Mucosa of descending colon (tissue), 3 donors: ENCODE measurements around the gene ARHGEF9. TPM values are rescaled to one million over a fixed set of nuclear protein-coding genes. Genes with fewer than 3 reads are reported as not detected.

Source experiments
- ATAC-seq: fragments of 200-7000 bp; cut with Tn5 transposase; one replicate; pipeline ENCODE4 v1.9.1; 2020; ENCODE audit warnings: mild to moderate bottlenecking, moderate library complexity
- DNase-seq, 3 donors: peaks; one replicate each; pipeline ENCODE4 v3.0.0-alpha.2; 2020
- H3K36me3 ChIP-seq: fragments of 200-600 bp; one replicate; pipeline ENCODE4 v1.8.0; 2021; ENCODE audit warnings: low read depth, mild to moderate bottlenecking
- H3K4me1 ChIP-seq: fragments of 200-600 bp; one replicate; pipeline ENCODE4 v1.8.0; 2021; ENCODE audit warnings: low read depth, mild to moderate bottlenecking
- H3K4me3 ChIP-seq: fragments of 200-600 bp; one replicate; pipeline ENCODE4 v1.8.0; 2021; ENCODE audit warnings: mild to moderate bottlenecking
- H3K9me3 ChIP-seq: fragments of 200-600 bp; one replicate; pipeline ENCODE4 v1.8.0; 2021; ENCODE audit warnings: mild to moderate bottlenecking
- CTCF ChIP-seq: fragments of 200-600 bp; IDR thresholded peaks from one replicate; pipeline ENCODE4 v1.8.0; 2022; ENCODE audit warnings: antibody characterized with exemption, mild to moderate bottlenecking
- intact Hi-C, 2 donors: fragments of 100-400 bp; cut with DNase I in 1 of 2; cut with micrococcal nuclease in 1 of 2; formaldehyde crosslinking; loops; one replicate each; pipeline versions ENCODE4 v1.11.0 to v1.11.1; 2022; cut with DNase I, micrococcal nuclease
- microRNA-seq: library from miRNA; unstranded; fragments of <30 nt; microRNA quantifications from one replicate; pipeline ENCODE4, GENCODE V29; 2019
- total RNA-seq, 3 donors: library from RNA; stranded (reverse); fragmentation: NEBNext Ultra II Directional in 2 of 3; extraction: Animal tissue kit (Norgen Biotek cat#: 25700) in 2 of 3; gene quantifications; one replicate each; pipeline versions ENCODE4 v1.2.1 to v1.2.4, GENCODE V29; 2021 to 2023
- donor health status: DM: no; HTN: no; CAD: no; lungs with moderate emphysema.
- donor health status: DM: no; HTN: no; CAD: no.
- donor health status: DM: no; HTN: yes; CAD: no.

The ARHGEF9 gene
- total RNA-seq, 3 donors from 2014 or later = 33.7 to 34.6 (median 34.3) TPM

- Histone ChIP-seq H3K4me3 (no peak overlapping the region), H3K36me3 (no peaks in the 10 kb centered on the region), H3K9me3 (peaks cover 5% of the 10 kb centered on the region), H3K4me1 (no peaks in the 10 kb centered on the region)
- no peak for TF ChIP-seq CTCF
- ATAC-seq (no peak), DNase-seq (no peak)
- intact Hi-C loops = no loop called here
Measured at GRCh38 chrX:63635750-63636149, 149.3 kb downstream of the ARHGEF9 start.

- TF ChIP-seq CTCF = no peak
- ATAC-seq (no peak), DNase-seq (no peak)
- no peaks in the 10 kb centered on the region for H3K9me3 ChIP-seq
- intact Hi-C loops = no loop called here
- no peaks in the 10 kb centered on the region for H3K4me1 ChIP-seq
- no peaks in the 10 kb centered on the region for H3K36me3 ChIP-seq
- no peak overlapping the region for H3K4me3 ChIP-seq
Measured at GRCh38 chrX:63613531-63614028, 171.4 kb downstream of the ARHGEF9 start.

GRCh38 chrX:63585936-63586335 is 199.1 kb downstream of the ARHGEF9 start:
- Histone ChIP-seq H3K9me3 (no peaks in the 10 kb centered on the region), H3K36me3 (no peaks in the 10 kb centered on the region), H3K4me3 (no peak overlapping the region), H3K4me1 (no peaks in the 10 kb centered on the region)
- TF ChIP-seq CTCF = no peak
- DNase-seq (no peak), ATAC-seq (no peak)
- intact Hi-C loops = no loop called here

Small RNA genes lying within 50 kb of the gene (microRNA-seq; reads per million reads assigned to microRNA genes)
- 10.9 reads per million, percentile 35 among the genes with 10 or more reads in this experiment for gene MIR1468
